NCI-H2029 treated with DMSO at 0.1 percent for 48 hours (cell line): ENCODE data around the gene AFDN.
"Not testable (repeated sequence)": the region's sequence is repeated elsewhere in the genome, so short reads cannot be mapped to it uniquely, and the experiment has no call there.

ENCODE experiments used
- DNase-seq: peaks from one replicate; lab custom pipeline; 2025; lab: John Stamatoyannopoulos, UW

AFDN gene

DNA sequence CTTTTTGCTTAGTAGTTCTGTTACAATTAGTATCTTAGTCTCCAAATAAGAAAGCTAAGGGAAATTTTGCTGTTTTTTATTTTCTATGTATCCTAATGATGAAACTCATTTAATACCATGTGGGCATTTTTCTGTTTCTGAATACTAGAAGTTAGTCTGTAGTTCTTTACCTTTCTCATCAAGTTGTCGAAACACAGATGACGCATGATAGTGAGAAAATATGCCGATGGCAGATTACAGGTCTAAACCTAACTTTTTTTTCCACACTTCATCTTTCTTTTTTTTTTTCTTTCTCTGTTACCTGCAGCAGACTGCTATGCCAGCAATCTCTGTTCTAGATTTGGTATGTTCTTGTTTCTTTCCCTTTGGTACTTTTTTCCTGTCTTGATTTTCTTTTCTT is 127.4 kb downstream of the AFDN start:
- DNase-seq: no peak

DNA sequence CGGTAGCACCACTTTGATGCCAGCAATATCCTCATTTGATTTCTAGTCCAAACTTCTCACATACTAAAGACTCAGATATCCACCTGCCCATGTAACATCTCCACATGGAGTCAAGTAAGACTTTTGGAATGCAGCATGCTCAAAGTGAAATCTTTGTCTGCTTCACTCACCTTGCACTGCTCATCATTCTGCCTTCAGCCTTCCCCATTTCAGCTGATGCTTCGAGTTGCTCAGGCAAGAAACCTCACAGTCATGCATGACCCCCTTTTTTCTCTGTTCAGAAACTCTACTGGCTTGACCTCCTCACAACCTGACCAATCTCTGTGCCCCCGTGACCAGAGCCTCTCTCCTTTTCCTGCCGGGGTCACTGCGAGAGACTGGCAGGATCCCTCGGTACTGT is 129.8 kb downstream of the AFDN start:
- no peak for DNase-seq

DNA sequence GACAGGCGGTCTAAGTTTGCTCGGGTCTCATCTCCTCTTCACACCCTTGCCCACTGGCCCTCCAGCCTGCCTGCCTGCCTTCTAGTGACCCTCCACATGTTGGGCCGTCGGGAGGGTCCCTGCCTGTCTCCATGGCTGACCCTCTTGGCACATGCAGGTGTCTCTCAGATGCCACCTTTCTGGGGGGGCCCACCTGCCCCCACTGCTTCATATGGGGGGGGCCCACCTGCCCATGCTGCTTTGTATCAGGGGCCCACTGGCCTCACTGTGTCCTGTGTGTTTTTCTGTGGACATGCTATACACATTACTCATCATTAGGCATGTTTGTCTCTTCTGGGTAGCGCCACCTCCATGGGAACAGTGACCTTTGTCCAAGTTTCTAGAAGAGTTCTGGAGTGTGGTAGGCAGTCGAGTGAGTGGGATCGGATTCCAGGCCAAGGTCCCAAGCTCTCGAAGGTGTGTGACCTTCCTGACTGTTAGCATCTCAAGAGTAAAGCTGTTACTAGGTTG is 130.3 kb downstream of the AFDN start:
- no peak for DNase-seq

DNA sequence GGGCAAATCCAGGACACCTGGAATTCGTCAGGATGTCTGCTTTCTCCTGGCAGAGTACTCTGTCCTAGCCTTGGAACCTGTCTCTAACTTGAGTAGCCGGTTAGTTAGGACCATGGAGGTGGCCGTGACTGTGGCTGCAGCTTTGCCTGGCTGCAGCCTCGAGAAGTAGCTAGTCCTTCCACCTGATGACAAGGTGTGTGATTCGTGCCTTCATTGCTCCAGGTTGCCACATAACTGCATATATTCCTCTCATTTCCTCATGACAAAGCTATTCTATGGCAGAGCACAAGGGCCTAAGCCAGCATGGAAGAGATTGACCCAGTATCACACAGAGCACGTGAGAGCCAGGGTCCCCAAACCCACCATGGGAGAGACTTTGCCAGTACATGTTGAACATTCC is 130.9 kb downstream of the AFDN start:
- DNase-seq: no peak

DNA sequence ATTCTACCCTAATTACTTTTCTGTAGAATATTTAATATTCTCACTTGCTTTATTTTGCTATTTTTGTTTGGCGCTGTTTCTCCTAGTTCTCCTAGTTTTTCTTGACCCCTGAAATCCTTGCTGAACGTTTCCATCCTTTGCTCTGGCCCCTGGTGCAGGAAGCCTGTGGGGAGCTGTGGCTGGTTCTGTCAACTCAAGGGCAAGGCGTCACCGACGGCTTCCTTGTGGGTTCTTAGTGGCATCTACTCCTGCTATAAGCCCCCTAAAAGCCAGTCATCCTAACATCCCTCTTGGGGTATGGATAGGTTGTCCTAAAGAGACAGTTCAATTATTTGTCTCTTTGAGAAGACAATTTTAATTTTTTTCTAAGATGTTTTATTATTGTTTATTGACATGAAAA is 133.9 kb downstream of the AFDN start:
- no peak for DNase-seq

DNA sequence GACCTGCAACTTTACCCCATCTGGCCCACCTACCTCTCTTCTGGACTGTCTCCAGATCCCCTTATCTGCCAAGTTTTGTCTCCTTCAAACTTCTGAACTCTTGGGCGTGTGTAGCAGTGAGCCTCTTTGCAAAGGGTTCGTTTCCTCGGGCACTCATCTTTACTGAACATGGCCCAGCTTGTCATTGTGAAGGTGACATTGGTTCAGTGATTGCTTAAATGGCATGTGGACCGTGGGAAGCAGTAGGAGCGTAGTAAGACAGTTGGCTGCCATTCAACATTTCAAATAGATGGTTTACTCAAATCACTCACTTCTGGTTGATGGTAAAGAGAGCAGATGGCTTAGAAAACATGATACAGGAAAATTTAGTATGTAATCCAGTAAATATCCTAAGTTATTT is 136.0 kb downstream of the AFDN start:
- DNase-seq: no peak

DNA sequence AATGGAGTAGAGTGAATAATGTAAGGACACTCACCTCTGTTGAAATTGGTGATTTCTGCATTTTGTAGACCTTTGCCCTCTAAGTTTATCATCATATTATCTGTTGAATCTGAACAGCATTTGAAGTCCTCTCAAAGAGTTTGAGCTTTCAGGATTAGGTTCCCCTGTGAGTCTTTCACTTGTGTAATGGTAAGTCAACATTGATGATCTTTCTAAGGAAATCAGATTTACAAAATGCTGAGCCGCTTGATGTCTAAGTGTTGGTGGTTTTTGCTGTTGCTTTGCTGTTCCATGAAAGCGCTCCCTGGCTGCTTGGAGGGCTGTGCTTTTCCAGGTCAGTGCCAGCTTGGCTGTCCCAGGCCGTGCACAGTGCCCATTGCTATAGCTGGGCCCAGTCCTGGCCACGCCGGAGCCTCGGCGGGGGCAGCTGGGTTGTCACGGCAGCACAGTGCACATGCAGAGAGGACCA is 136.9 kb downstream of the AFDN start:
- no peak for DNase-seq

DNA sequence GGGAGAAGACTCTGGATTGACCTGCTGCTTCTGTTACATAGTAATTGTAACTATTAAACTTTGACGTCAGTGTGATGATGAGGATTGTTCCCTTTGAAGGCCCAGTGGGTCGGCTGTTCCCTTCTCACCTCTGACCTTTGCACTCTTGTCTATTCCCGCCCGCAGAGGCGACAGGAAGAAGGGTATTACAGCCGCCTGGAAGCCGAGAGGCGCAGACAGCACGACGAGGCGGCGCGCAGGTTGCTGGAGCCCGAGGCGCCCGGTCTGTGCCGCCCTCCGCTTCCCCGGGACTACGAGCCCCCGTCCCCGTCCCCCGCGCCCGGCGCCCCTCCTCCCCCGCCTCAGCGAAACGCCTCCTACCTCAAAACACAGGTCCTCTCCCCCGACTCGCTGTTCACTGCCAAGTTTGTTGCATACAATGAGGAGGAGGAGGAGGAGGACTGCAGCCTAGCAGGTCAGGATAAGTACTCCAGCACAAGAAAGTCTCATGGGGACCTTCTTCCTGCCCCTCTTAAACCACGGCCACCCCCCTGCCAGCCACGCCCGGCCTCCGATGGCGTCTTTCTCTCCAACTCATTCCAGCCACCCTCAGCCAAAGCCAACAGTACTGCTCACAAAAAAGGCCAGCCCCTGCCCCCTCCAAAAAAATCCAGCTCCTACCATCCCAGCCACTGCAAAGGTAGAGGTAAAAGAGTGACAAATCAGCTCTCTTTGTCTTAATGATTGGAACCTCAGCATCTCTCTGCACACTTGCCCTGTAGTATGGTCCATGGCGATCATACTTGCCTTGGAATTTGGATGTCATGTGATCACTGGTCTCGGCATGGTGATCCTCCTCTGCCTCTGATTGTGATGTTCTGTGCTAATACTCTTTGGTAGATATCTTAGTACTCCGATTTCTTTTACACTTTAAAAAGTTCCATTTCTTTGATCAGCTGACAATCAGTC is 139.2 kb downstream of the AFDN start:
- DNase-seq: no peak

DNA sequence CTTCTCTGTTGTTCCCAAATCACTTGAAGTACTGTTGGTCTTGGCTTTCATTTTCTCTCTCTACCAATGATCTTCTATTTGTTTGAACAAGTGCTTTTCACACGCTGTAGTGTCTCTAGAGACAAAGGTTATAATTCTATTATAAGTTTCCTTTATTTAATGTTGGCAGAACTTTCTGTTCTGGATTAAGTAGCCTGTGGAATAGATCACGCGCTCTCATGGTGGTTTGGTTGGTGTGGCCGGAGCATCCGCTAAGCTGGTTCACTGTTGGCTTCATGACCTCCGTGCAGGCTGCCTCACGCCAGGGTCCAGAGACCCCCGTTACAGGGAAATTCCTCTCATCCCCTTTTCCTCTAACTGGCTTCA is 139.8 kb downstream of the AFDN start:
- DNase-seq: no peak

DNA sequence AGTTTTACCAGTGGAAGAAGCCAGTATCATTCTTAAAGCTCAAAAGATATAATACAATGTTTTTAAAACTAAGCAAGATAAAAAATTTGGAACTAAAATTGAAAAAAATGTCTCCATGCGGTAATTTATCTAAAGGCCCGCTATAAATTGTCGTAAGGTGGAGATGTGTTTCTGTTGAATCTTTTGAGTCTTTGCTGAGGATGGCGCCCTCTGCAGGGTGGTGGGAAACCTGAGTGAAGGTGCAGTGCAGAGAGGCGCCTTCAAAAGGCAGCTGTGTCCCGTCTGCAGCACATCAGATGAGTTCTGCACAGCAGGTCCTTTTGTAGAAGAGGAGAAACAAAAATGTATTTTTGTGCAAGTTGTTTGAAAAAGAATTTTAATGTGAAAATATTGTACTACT is 141.4 kb downstream of the AFDN start:
- DNase-seq: no peak

DNA sequence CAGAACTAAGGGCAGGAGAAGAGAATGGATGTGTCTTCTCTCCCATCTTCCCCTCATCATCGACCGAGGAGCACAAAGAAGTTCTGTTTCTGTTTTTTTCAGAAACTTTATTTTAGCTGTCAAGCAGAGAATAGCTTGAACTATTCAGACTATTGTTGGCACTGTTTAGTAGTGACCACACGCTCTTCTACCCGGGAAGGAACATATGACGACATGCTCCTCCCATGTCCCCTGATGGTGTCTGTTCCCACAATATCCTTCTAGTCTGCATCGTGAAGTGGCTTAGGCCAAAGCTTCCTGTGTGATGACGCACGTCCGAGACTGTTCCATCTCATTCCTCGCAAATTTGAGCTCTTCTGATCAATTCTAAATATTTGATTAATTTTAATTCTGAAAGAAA is 143.5 kb downstream of the AFDN start:
- DNase-seq: no peak

DNA sequence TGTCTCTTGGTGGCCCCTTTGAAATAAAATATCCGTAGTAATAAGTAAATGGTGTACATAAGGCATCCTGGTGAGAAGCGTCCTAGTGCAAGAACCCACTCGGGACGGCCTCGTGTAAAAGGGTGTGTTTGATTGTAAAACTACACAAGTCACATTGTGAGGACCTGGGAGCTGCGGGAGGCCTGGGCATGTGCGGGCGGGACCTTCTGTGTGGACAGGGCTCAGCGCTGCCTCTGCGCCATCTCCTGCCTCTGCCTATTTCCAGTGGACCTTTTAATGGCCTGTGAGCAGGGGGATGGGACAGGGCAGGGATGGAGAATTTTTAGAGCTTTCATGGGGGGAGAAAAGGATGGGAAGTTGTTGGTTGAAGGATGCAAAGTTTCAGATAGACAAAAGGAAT is 145.5 kb downstream of the AFDN start:
- no peak for DNase-seq

DNA sequence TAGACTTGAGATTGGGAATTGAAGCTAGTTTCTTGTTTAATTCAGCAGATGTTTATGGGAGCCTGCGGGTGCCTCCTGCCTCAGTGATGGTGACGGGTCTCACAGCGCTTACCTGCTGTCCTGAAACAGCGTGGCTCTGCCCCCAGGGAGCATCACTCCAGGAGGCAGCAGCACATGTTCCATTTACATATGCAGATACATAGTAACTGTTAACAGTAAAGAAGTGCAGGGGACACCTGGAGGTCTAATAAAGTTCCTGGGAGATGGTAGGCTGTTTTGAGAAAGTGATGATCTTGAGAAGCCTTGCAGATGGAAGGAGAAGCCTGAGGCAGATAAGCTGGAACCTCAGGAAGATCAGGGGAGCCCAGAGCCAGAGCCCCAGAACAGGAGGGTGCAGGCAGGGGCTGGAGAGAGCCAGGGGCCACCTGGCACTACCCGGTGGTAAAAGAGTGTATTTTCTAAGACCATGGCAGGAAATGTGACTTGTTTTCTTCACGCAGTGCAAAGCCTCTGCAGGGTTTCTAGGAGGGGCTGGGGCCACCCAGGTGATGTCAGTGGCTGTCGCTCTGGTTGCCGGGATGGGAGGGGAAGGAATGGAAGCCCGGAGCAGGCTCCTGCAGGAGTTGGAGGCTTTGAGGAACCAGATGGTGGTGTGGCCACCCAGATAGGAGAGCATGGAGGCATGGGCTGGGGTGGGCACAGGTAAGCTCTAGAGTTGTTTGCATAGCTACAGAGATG is 146.6 kb downstream of the AFDN start:
- no peak for DNase-seq

DNA sequence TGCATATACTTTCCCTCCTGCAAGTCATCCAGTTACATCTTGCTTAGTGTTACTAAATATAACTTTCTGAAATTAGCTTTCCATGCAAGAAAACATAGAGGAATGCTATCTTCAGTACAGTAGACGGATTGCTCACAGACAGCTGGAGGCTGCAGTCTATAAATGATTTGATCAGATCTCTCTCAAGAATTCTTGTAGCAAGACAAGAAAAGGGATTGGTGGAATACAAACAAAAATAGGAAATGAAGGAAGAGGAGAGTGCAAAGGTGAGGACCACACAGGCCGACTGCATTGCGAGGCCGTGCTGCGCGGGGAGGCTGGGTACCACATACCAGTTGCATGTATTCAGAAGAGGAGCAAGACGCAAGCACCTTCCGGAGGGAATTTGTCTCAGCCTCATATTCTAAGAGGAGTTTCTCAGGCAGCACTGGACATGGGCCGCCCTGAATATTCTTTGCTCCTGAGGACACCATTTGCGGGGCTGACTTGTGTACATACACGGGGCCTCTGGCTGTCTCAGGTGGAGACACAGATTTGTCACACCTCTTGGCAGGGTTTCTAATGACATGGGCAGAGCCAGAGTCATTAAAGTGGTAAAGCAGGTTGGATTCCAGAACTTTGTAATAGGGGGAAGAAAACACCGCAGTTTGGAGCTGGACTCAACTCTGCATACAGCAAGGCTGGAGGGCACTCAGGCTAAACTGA is 148.1 kb downstream of the AFDN start:
- no peak for DNase-seq

DNA sequence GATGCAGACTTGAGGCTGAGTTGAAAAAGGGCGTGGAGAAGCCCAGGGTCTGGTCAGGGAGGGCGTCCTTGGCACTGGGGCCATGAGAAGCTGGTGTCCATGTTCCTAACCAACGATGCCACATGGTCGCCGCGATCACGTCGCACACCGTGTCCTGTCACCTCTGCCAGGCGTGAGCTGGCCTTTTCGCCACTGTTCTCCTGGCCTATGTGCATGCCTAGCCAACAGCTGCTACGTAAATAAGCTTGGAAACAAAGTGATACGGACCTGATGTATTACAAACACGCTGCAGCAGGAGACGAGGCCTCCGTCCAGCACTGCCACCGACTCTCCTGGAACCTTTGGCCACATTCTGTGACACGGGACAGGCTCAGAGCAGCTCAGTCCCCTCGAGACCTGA is 148.7 kb downstream of the AFDN start:
- no peak for DNase-seq

DNA sequence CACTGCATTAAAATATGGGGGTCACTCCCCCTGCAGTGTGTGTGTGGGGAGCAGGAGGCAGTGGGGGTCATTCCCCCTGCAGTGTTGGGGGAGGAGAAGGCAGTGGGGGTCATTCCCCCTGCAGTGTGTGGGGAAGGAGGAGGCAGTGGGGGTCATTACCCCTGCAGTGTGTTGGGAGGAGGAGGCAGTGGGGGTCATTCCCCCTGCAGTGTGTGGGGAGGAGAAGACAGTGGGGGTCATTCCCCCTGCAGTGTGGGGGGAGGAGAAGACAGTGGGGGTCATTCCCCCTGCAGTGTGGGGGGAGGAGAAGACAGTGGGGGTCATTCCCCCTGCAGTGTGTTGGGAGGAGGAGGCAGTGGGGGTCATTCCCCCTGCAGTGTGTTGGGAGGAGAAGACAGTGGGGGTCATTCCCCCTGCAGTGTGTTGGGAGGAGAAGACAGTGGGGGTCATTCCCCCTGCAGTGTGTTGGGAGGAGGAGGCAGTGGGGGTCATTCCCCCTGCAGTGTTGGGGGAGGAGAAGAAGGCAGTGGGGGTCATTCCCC is 149.5 kb downstream of the AFDN start:
- not testable (repeated sequence) for DNase-seq

DNA sequence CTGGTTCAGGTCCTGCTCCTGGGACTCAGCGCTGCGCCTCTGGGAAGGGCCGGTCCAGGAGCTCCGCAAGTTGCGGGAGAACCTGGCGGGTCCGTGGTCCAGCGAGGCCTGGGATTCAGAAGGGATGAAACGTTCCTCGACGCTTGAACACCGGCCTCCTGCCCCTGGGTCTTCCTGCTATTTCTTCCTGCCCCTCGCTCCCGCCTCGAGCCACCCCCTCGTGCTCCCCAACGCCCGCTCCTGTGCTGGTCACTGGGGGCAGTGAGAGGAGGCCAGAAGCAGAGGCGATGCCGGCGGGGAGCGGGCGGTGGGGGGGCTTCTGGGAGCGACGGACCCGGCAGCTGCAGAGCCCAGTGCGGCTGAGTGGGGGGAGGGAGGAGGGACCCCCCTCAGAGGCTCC is 150.0 kb downstream of the AFDN start:
- no peak for DNase-seq

DNA sequence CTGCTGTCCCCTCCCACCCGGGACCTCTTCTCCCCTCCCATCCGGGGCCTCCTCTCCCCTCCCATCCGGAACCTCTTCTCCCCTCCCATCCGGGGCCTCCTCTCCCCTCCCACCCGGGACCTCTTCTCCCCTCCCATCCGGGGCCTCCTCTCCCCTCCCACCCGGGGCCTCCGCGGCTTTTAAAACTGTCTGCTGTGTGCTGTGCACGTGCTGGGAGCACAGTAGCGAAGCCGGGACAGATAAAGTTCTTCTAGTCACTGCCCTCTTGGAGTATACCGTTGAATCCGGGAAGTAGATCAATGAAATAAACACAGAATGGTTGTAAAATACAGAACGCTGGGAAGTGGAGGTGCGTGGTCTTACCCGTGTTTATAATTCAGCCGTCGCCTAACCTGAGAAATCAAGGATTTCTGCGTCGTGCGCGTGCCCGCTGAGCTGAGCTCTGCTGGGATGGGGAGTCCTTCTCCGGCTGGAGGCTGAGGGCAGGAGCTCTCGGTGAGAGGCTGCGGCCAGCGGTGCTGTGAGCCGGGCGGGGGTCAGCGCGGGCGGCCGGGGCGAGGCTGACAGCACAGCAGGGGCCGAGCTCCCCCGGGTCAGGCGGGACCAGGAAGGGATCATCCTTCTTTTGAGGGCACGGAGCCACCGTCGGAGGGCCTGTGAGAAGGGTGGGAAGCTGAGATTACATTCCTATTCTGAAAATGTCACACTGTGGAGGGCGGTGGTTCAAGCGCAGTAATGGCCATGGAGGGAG is 151.2 kb downstream of the AFDN start:
- DNase-seq: no peak

DNA sequence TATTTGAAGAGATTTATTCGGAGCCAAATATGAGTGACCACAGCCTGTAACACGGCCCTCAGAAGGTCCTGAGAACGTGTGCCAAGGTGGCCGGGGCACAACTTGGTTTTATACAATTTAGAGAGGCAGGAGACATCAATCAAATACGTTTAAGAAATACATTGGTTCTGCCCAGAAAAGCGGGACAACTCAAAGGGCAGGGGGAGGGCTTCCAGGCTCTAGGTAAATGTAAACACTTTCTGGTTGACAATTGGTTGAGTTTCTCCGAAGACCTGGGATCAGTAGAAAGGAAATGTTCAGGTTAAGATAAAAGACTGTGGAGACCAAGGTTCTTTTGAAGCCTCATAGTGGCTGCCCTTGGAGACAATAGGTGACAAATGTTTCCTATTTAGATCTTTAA is 151.9 kb downstream of the AFDN start:
- DNase-seq: no peak

DNA sequence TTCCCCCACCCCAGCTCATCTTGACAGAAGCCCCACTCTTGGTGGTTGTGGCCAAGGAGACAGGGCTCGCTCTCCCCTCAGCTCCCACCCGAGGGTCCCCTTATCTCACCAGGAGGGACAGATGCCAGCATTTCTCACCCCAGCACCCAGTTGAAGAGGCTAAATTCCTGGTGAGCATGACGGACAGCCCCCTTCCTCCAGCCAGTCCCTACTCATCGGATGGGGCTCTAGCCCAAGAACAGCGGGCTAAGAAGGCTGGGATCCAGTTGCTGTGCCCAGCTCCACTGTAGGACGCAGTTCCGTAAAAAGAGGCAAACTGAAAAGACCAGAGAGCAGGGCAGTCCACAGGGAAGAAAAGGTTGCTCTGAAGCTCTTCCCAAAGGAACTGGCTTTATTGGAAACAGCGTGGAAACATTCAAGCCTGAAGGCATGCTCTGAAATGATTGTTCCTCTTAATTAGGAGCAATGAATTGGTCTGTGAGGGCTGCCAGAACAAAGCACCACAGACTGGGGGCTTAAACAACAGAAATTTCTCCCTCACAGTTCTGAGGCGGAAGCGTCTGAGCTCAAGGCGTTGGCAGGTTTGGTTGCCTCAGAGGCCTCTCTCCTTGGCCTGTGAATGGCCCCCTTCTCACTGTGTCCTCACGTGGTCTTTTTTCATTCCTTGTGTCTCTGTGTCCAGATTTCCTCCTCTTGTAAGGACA is 152.9 kb downstream of the AFDN start:
- DNase-seq: no peak
